Astrocyte (in vitro differentiated cells and primary cell): ENCODE results near the gene ACAD8. TPM values are rescaled to one million over a fixed set of nuclear protein-coding genes. Genes with fewer than 3 reads are reported as not detected.

Source experiments
- DNase-seq: peaks from one replicate; pipeline ENCODE4 v3.0.0-alpha.2; 2010; ENCODE audit warnings: low read depth
- FAIRE-seq: peaks from 2 replicates; lab custom pipeline; 2011; peaks lifted over from hg19 to GRCh38; lab: Jason Lieb, UNC
- H2AFZ ChIP-seq: 2 replicates; pipeline ENCODE4 v1.6.0; 2012; ENCODE audit warnings: low read depth, low read length, inconsistent platforms
- H3K27ac ChIP-seq: 2 replicates; pipeline ENCODE4 v1.5.1; 2011; ENCODE audit warnings: low read depth, low read length, inconsistent platforms
- H3K27me3 ChIP-seq: 2 replicates; pipeline ENCODE4 v1.6.0; 2011; ENCODE audit warnings: low read length, inconsistent platforms; ENCODE audit not compliant: insufficient read depth
- H3K36me3 ChIP-seq: 2 replicates; pipeline ENCODE4 v1.5.1; 2011; ENCODE audit warnings: low read length, inconsistent platforms; ENCODE audit not compliant: insufficient read depth
- H3K4me1 ChIP-seq: 2 replicates; pipeline ENCODE4 v1.5.1; 2011; ENCODE audit warnings: low read length, inconsistent platforms; ENCODE audit not compliant: insufficient read depth
- H3K4me2 ChIP-seq: 2 replicates; pipeline ENCODE4 v1.6.0; 2012; ENCODE audit warnings: low read length, inconsistent platforms
- H3K4me3 ChIP-seq: 2 replicates; pipeline ENCODE4 v1.5.1; 2011; ENCODE audit warnings: low read depth, mild to moderate bottlenecking, low read length, inconsistent platforms; ENCODE audit not compliant: insufficient read depth
- H3K79me2 ChIP-seq: 2 replicates; pipeline ENCODE4 v1.6.0; 2012; ENCODE audit warnings: mild to moderate bottlenecking, low read length, inconsistent platforms; ENCODE audit not compliant: insufficient read depth
- H3K9ac ChIP-seq: 2 replicates; pipeline ENCODE4 v1.6.0; 2012; ENCODE audit warnings: mild to moderate bottlenecking, low read length, inconsistent platforms
- H3K9me3 ChIP-seq: 2 replicates; pipeline ENCODE4 v1.5.1; 2012; ENCODE audit warnings: low read depth, mild to moderate bottlenecking, low read length, inconsistent platforms; ENCODE audit not compliant: insufficient read depth
- H4K20me1 ChIP-seq: 2 replicates; pipeline ENCODE4 v1.6.0; 2012; ENCODE audit warnings: low read length, inconsistent platforms; ENCODE audit not compliant: insufficient read depth
- H3K27ac Mint-ChIP-seq: one replicate; pipeline ENCODE4 v1.8.0; 2021; ENCODE audit warnings: mild to moderate bottlenecking, mixed read lengths; ENCODE audit not compliant: unreplicated experiment
- H3K27me3 Mint-ChIP-seq: one replicate; pipeline ENCODE4 v1.8.0; 2021; ENCODE audit warnings: low read depth, mixed read lengths; ENCODE audit not compliant: unreplicated experiment
- H3K36me3 Mint-ChIP-seq: one replicate; pipeline ENCODE4 v1.8.0; 2021; ENCODE audit warnings: low read depth, mixed read lengths; ENCODE audit not compliant: unreplicated experiment
- H3K4me1 Mint-ChIP-seq: one replicate; pipeline ENCODE4 v1.8.0; 2021; ENCODE audit warnings: low read depth, mixed read lengths; ENCODE audit not compliant: unreplicated experiment
- H3K4me3 Mint-ChIP-seq: one replicate; pipeline ENCODE4 v1.8.0; 2021; ENCODE audit warnings: mild to moderate bottlenecking, moderate library complexity, mixed read lengths; ENCODE audit not compliant: unreplicated experiment
- H3K9me3 Mint-ChIP-seq: one replicate; pipeline ENCODE4 v1.8.0; 2021; ENCODE audit warnings: mild to moderate bottlenecking, mixed read lengths; ENCODE audit not compliant: unreplicated experiment
- EZH2 ChIP-seq: IDR thresholded peaks from 2 replicates; pipeline ENCODE4 v1.6.1; 2012; ENCODE audit warnings: mild to moderate bottlenecking, low read length, inconsistent platforms; ENCODE audit not compliant: insufficient read depth
- total RNA-seq: library from RNA; stranded (reverse); gene quantifications from 2 replicates; pipeline ENCODE4 v1.2.1, GENCODE V29; 2021
- TF ChIP-seq, protein P1 (sequence below): IDR thresholded peaks from 2 replicates; pipeline ENCODE4 v1.5.1; 2011; ENCODE audit warnings: low read depth, mild to moderate bottlenecking, inconsistent platforms, low read length, moderate library complexity; ENCODE audit not compliant: insufficient read depth

ACAD8 gene
- total RNA-seq, 1 donor from 2014 or later: 15.8 TPM

DNA sequence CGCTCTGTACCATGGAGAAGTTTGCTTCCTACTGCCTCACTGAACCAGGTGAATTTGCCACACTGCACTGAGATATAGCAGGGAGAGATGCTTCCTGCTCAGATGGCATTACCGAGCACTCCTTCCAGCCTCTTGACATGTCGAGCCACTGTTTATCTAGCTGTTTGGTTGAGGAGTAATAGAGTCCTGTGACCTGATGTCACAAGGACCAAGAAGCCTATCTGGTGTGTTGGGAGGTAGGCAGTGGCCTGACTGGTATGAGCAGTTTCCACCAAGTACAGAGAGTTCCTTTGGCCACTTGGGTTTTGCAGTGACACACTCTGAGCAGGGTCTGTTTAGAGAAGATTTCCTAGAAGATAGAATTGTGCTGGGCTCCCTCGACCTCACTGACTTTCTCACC, 5.2 kb downstream of the ACAD8 start:
- no peak overlapping the region for H3K27ac Mint-ChIP-seq

GRCh38 chr11:134260503-134260902, 7.1 kb downstream of the ACAD8 start:
- FAIRE-seq: no peak
- Histone ChIP-seq H3K79me2 (peaks cover 7% of the 10 kb centered on the region), H3K9me3 (no peaks in the 10 kb centered on the region), H3K36me3 (peaks cover 17% of the 10 kb centered on the region), H3K4me3 (no peak overlapping the region), H3K9ac (no peak overlapping the region), H3K4me2 (no peak overlapping the region), H4K20me1 (peaks cover 22% of the 10 kb centered on the region), H2AFZ (no peak overlapping the region), H3K27ac (no peak overlapping the region), H3K4me1 (no peaks in the 10 kb centered on the region), H3K27me3 (no peaks in the 10 kb centered on the region)
- TF ChIP-seq EZH2: no peak
- TF ChIP-seq, protein P1, sequence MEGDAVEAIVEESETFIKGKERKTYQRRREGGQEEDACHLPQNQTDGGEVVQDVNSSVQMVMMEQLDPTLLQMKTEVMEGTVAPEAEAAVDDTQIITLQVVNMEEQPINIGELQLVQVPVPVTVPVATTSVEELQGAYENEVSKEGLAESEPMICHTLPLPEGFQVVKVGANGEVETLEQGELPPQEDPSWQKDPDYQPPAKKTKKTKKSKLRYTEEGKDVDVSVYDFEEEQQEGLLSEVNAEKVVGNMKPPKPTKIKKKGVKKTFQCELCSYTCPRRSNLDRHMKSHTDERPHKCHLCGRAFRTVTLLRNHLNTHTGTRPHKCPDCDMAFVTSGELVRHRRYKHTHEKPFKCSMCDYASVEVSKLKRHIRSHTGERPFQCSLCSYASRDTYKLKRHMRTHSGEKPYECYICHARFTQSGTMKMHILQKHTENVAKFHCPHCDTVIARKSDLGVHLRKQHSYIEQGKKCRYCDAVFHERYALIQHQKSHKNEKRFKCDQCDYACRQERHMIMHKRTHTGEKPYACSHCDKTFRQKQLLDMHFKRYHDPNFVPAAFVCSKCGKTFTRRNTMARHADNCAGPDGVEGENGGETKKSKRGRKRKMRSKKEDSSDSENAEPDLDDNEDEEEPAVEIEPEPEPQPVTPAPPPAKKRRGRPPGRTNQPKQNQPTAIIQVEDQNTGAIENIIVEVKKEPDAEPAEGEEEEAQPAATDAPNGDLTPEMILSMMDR: no peak
- Mint-ChIP-seq H3K9me3 (no peaks in the 10 kb centered on the region), H3K27me3 (no peaks in the 10 kb centered on the region), H3K36me3 (peaks cover 19% of the 10 kb centered on the region), H3K4me3 (no peak overlapping the region), H3K27ac (no peak overlapping the region), H3K4me1 (no peaks in the 10 kb centered on the region)
- DNase-seq: no peak

More for the DNA sequence above, 5.2 kb downstream of the ACAD8 start:
- Mint-ChIP-seq H3K27me3 (no peaks in the 10 kb centered on the region), H3K4me1 (no peaks in the 10 kb centered on the region), H3K4me3 (no peak overlapping the region), H3K9me3 (no peaks in the 10 kb centered on the region), H3K36me3 (peaks cover 17% of the 10 kb centered on the region)
- H2AFZ ChIP-seq: no peak overlapping the region
- DNase-seq (no peak), FAIRE-seq (no peak)
- H3K9ac ChIP-seq: no peak overlapping the region
- H3K4me1 ChIP-seq: peaks cover 4% of the 10 kb centered on the region
- H3K4me3 ChIP-seq: no peak overlapping the region
- H3K27ac ChIP-seq: no peak overlapping the region
- H4K20me1 ChIP-seq: peaks cover 32% of the 10 kb centered on the region
- no peak for TF ChIP-seq EZH2
- TF ChIP-seq, protein P1: no peak
- peaks cover 23% of the 10 kb centered on the region for H3K79me2 ChIP-seq
- H3K9me3 ChIP-seq: no peaks in the 10 kb centered on the region
- no peaks in the 10 kb centered on the region for H3K27me3 ChIP-seq
- H3K4me2 ChIP-seq: no peak overlapping the region
- H3K36me3 ChIP-seq: peaks cover 17% of the 10 kb centered on the region

- no peak for FAIRE-seq
- H3K36me3 ChIP-seq: peaks cover 17% of the 10 kb centered on the region
- no peak overlapping the region for H3K27ac Mint-ChIP-seq
These were observed 7.6 kb downstream of the ACAD8 start for GRCh38 chr11:134260983-134261382.

More at GRCh38 chr11:134260983-134261382, 7.6 kb downstream of the ACAD8 start:
- Histone ChIP-seq H3K9ac (no peak overlapping the region), H3K79me2 (peaks cover 6% of the 10 kb centered on the region), H3K4me2 (no peak overlapping the region), H3K27ac (no peak overlapping the region), H3K4me1 (no peaks in the 10 kb centered on the region), H2AFZ (no peak overlapping the region), H3K4me3 (no peak overlapping the region), H3K9me3 (no peaks in the 10 kb centered on the region), H4K20me1 (peaks cover 20% of the 10 kb centered on the region), H3K27me3 (no peaks in the 10 kb centered on the region)
- Mint-ChIP-seq H3K4me1 (no peaks in the 10 kb centered on the region), H3K9me3 (no peaks in the 10 kb centered on the region), H3K4me3 (no peak overlapping the region), H3K27me3 (no peaks in the 10 kb centered on the region), H3K36me3 (peaks cover 19% of the 10 kb centered on the region)
- TF ChIP-seq, protein P1: no peak
- no peak for DNase-seq
